Activated T-helper 2 cell treated with anti-CD3 and anti-CD28 coated beads, Interferon-gamma antibody, Interleukin-2, Interleukin-4, amounts not matched to agents 10 μg/mL and 5 μg/mL and 100 μg/mL, durations not matched to agents 14 hours and 24 hours and 36 hours (primary cell): Measurements from ENCODE around the gene GPC6. TPM values are rescaled to one million over a fixed set of nuclear protein-coding genes. Genes with fewer than 3 reads are reported as not detected.

Experiments
- DNase-seq: peaks from one replicate; pipeline ENCODE4 v3.0.0; 2021; ENCODE audit warnings: low spot score
- H3K27ac Mint-ChIP-seq: one replicate; pipeline ENCODE4 v1.8.0; 2021; ENCODE audit warnings: mixed read lengths
- H3K27me3 Mint-ChIP-seq: one replicate; pipeline ENCODE4 v1.8.0; 2021; ENCODE audit warnings: low read depth, mixed read lengths
- H3K36me3 Mint-ChIP-seq: one replicate; pipeline ENCODE4 v1.8.0; 2021; ENCODE audit warnings: low read depth, mixed read lengths
- H3K4me1 Mint-ChIP-seq: one replicate; pipeline ENCODE4 v1.8.0; 2021; ENCODE audit warnings: low read depth, mixed read lengths
- H3K4me3 Mint-ChIP-seq: one replicate; pipeline ENCODE4 v1.8.0; 2021; ENCODE audit warnings: low read depth, mild to moderate bottlenecking, moderate library complexity, mixed read lengths
- H3K9me3 Mint-ChIP-seq: one replicate; pipeline ENCODE4 v1.8.0; 2021; ENCODE audit warnings: mixed read lengths
- intact Hi-C: fragments of 100-400 bp; cut with micrococcal nuclease; formaldehyde crosslinking; loops from one replicate; pipeline ENCODE4 v1.15.1; 2023
- total RNA-seq: library from RNA; stranded (reverse); gene quantifications from 2 replicates; pipeline ENCODE4 v1.2.3, GENCODE V29; 2022

GPC6 gene
- total RNA-seq, 1 donor from 2014 or later, result not detected

- Mint-ChIP-seq H3K27ac (no peak overlapping the region), H3K4me1 (peaks cover 3% of the 10 kb centered on the region), H3K27me3 (no peaks in the 10 kb centered on the region), H3K9me3 (no peaks in the 10 kb centered on the region), H3K36me3 (no peaks in the 10 kb centered on the region), H3K4me3 (no peak overlapping the region)
- intact Hi-C loops, result loop anchor here (10.0 kb wide), 1 partner anchor 91 kb away; no protein-coding TSS in a partner anchor
- DNase-seq, result no peak
These were observed 1006.8 kb downstream of the GPC6 start for GRCh38 chr13:94233401-94233800.

- DNase-seq, result no peak
- Mint-ChIP-seq H3K4me3 (no peak overlapping the region), H3K27ac (no peak overlapping the region), H3K9me3 (no peaks in the 10 kb centered on the region), H3K36me3 (no peaks in the 10 kb centered on the region), H3K27me3 (no peaks in the 10 kb centered on the region), H3K4me1 (peaks cover 7% of the 10 kb centered on the region)
- intact Hi-C loops, result loop anchor here (10.0 kb wide), 1 partner anchor 91 kb away; no protein-coding TSS in a partner anchor
These were observed 1007.2 kb downstream of the GPC6 start for GRCh38 chr13:94233837-94234236.

GRCh38 chr13:94234738-94235137, 1008.1 kb downstream of the GPC6 start:
- Mint-ChIP-seq H3K9me3 (no peaks in the 10 kb centered on the region), H3K27me3 (no peaks in the 10 kb centered on the region), H3K4me3 (no peak overlapping the region), H3K4me1 (peaks cover 10% of the 10 kb centered on the region), H3K27ac (no peak overlapping the region), H3K36me3 (no peaks in the 10 kb centered on the region)
- DNase-seq, result no peak
- intact Hi-C loops, result loop anchor here (10.0 kb wide), 1 partner anchor 90 kb away; no protein-coding TSS in a partner anchor

- no peaks in the 10 kb centered on the region for H3K9me3 Mint-ChIP-seq
- H3K27ac Mint-ChIP-seq, result no peak overlapping the region
- H3K27me3 Mint-ChIP-seq, result no peaks in the 10 kb centered on the region
- peaks cover 10% of the 10 kb centered on the region for H3K4me1 Mint-ChIP-seq
- no peak for DNase-seq
- intact Hi-C loops, result loop anchor here (10.0 kb wide), 1 partner anchor 89 kb away; no protein-coding TSS in a partner anchor
- H3K36me3 Mint-ChIP-seq, result no peaks in the 10 kb centered on the region
- no peak overlapping the region for H3K4me3 Mint-ChIP-seq
These were observed 1009.5 kb downstream of the GPC6 start for GRCh38 chr13:94236132-94236531.

- no peak for DNase-seq
- Mint-ChIP-seq H3K27me3 (no peaks in the 10 kb centered on the region), H3K27ac (no peak overlapping the region), H3K4me3 (no peak overlapping the region), H3K9me3 (no peaks in the 10 kb centered on the region), H3K36me3 (no peaks in the 10 kb centered on the region), H3K4me1 (peaks cover 10% of the 10 kb centered on the region)
- intact Hi-C loops, result loop anchor here (10.0 kb wide), 1 partner anchor 88 kb away; no protein-coding TSS in a partner anchor
These were observed 1010.3 kb downstream of the GPC6 start for GRCh38 chr13:94236872-94237271.

GRCh38 chr13:94239135-94239534, 1012.5 kb downstream of the GPC6 start:
- H3K4me1 Mint-ChIP-seq, result peaks cover 10% of the 10 kb centered on the region
- no peaks in the 10 kb centered on the region for H3K36me3 Mint-ChIP-seq
- H3K4me3 Mint-ChIP-seq, result no peak overlapping the region
- H3K9me3 Mint-ChIP-seq, result no peaks in the 10 kb centered on the region
- peaks cover under 1% of the 10 kb centered on the region for H3K27me3 Mint-ChIP-seq
- DNase-seq, result no peak
- intact Hi-C loops, result loop anchor here (10.0 kb wide), 1 partner anchor 86 kb away; no protein-coding TSS in a partner anchor
- H3K27ac Mint-ChIP-seq, result no peak overlapping the region

GRCh38 chr13:94242554-94242953, 1015.9 kb downstream of the GPC6 start:
- peaks cover 7% of the 10 kb centered on the region for H3K4me1 Mint-ChIP-seq
- intact Hi-C loops, result no loop called here
- no peak overlapping the region for H3K4me3 Mint-ChIP-seq
- peaks cover 2% of the 10 kb centered on the region for H3K27me3 Mint-ChIP-seq
- H3K27ac Mint-ChIP-seq, result no peak overlapping the region
- H3K9me3 Mint-ChIP-seq, result peaks cover 11% of the 10 kb centered on the region
- no peaks in the 10 kb centered on the region for H3K36me3 Mint-ChIP-seq
- DNase-seq, result no peak

GRCh38 chr13:94243551-94243950, 1016.9 kb downstream of the GPC6 start:
- no peak for DNase-seq
- intact Hi-C loops, result no loop called here
- Mint-ChIP-seq H3K4me1 (peaks cover 6% of the 10 kb centered on the region), H3K27me3 (peaks cover 2% of the 10 kb centered on the region), H3K9me3 (peaks cover 11% of the 10 kb centered on the region), H3K4me3 (no peak overlapping the region), H3K27ac (no peak overlapping the region), H3K36me3 (no peaks in the 10 kb centered on the region)

- peaks cover 2% of the 10 kb centered on the region for H3K27me3 Mint-ChIP-seq
These were observed 1019.9 kb downstream of the GPC6 start for GRCh38 chr13:94246495-94246894.

GRCh38 chr13:94247890-94248289, 1021.3 kb downstream of the GPC6 start:
- intact Hi-C loops, result no loop called here
- H3K36me3 Mint-ChIP-seq, result no peaks in the 10 kb centered on the region
- no peak overlapping the region for H3K27ac Mint-ChIP-seq
- H3K27me3 Mint-ChIP-seq, result peaks cover 2% of the 10 kb centered on the region
- H3K4me3 Mint-ChIP-seq, result no peak overlapping the region
- H3K9me3 Mint-ChIP-seq, result peaks cover 15% of the 10 kb centered on the region
- no peaks in the 10 kb centered on the region for H3K4me1 Mint-ChIP-seq
- DNase-seq, result no peak

More at GRCh38 chr13:94246495-94246894, 1019.9 kb downstream of the GPC6 start:
- no peak overlapping the region for H3K27ac Mint-ChIP-seq
- DNase-seq, result no peak
- H3K4me3 Mint-ChIP-seq, result no peak overlapping the region
- peaks cover 15% of the 10 kb centered on the region for H3K9me3 Mint-ChIP-seq
- H3K4me1 Mint-ChIP-seq, result no peaks in the 10 kb centered on the region
- no peaks in the 10 kb centered on the region for H3K36me3 Mint-ChIP-seq
- intact Hi-C loops, result no loop called here

GRCh38 chr13:94248454-94249228, 1022.0 kb downstream of the GPC6 start:
- H3K36me3 Mint-ChIP-seq, result no peaks in the 10 kb centered on the region
- intact Hi-C loops, result no loop called here

GRCh38 chr13:94249512-94249911, 1022.9 kb downstream of the GPC6 start:
- intact Hi-C loops, result no loop called here
- Mint-ChIP-seq H3K4me3 (no peak overlapping the region), H3K27me3 (no peaks in the 10 kb centered on the region), H3K36me3 (no peaks in the 10 kb centered on the region), H3K4me1 (no peaks in the 10 kb centered on the region), H3K9me3 (peaks cover 15% of the 10 kb centered on the region), H3K27ac (no peak overlapping the region)
- DNase-seq, result no peak

More at GRCh38 chr13:94248454-94249228, 1022.0 kb downstream of the GPC6 start:
- no peak for DNase-seq
- H3K27me3 Mint-ChIP-seq, result peaks cover 2% of the 10 kb centered on the region
- H3K27ac Mint-ChIP-seq, result no peak overlapping the region
- no peaks in the 10 kb centered on the region for H3K4me1 Mint-ChIP-seq
- no peak overlapping the region for H3K4me3 Mint-ChIP-seq
- H3K9me3 Mint-ChIP-seq, result peaks cover 15% of the 10 kb centered on the region

- Mint-ChIP-seq H3K4me3 (no peak overlapping the region), H3K4me1 (no peaks in the 10 kb centered on the region), H3K9me3 (peaks cover 10% of the 10 kb centered on the region), H3K27me3 (no peaks in the 10 kb centered on the region), H3K27ac (no peak overlapping the region), H3K36me3 (no peaks in the 10 kb centered on the region)
- DNase-seq, result no peak
- intact Hi-C loops, result no loop called here
These were observed 1025.4 kb downstream of the GPC6 start for GRCh38 chr13:94251831-94252608.
